Gastroesophageal sphincter (tissue), 4 donors: ENCODE data around the gene THADA. TPM values are rescaled to one million over a fixed set of nuclear protein-coding genes. Genes with fewer than 3 reads are reported as not detected.

Source experiments
- ATAC-seq: fragments of 150-250 bp; one replicate; pipeline ENCODE4 v1.9.1; 2016; ENCODE audit warnings: mild to moderate bottlenecking, moderate library complexity
- H3K27ac ChIP-seq, 4 donors: fragments of 200-600 bp; sonication (generic) in 3 of 4; 1 replicate in 3 of 4; 2 replicates in 1 of 4; pipeline ENCODE4 v1.5.1; 2016 to 2019
- H3K27me3 ChIP-seq: fragments of 200-600 bp; sonication (generic); one replicate; pipeline ENCODE4 v1.5.1; 2019
- H3K36me3 ChIP-seq, 2 donors: fragments of 200-600 bp; sonication (generic); one replicate each; pipeline ENCODE4 v1.5.1; 2019; ENCODE audit warnings: control low read depth in 1 of 2
- H3K4me1 ChIP-seq, 3 donors: fragments of 200-600 bp; sonication (generic); 1 replicate in 2 of 3; 2 replicates in 1 of 3; pipeline ENCODE4 v1.5.1; 2016 to 2019; ENCODE audit warnings: control low read depth in 2 of 3
- H3K4me3 ChIP-seq, 2 donors: fragments of 200-600 bp; sonication (generic); one replicate each; pipeline ENCODE4 v1.5.1; 2019; ENCODE audit warnings: mild to moderate bottlenecking in 1 of 2, moderate library complexity in 1 of 2
- H3K9me3 ChIP-seq, 3 donors: fragments of 200-600 bp; sonication (generic); one replicate each; pipeline ENCODE4 v1.5.1; 2017 to 2019; ENCODE audit warnings: control low read depth in 2 of 3
- EP300 ChIP-seq: sonication (generic); formaldehyde crosslinking; IDR thresholded peaks from one replicate; pipeline ENCODE4 v1.6.1; 2017; ENCODE audit warnings: antibody characterized with exemption, mild to moderate bottlenecking
- POLR2A ChIP-seq, 2 donors: fragments of 450-650 bp; IDR thresholded peaks; one replicate each; pipeline ENCODE4 v1.6.1; 2017; ENCODE audit warnings: antibody characterized with exemption in 2 of 2, mild to moderate bottlenecking in 2 of 2, moderate library complexity in 1 of 2
- POLR2AphosphoS5 ChIP-seq: sonication (generic); formaldehyde crosslinking; IDR thresholded peaks from one replicate; pipeline ENCODE4 v1.6.1; 2017; ENCODE audit warnings: antibody characterized with exemption
- WGBS, 2 donors: methylation state at CpG; one replicate each; pipeline ENCODE4 v1.1.5; 2018; ENCODE audit warnings: low coverage in 1 of 2; 5-methylcytosine and 5-hydroxymethylcytosine counted together
- total RNA-seq, 4 donors: library from RNA; depleted of rRNA; stranded (reverse); fragments of >200 nt; gene quantifications; one replicate each; pipeline ENCODE4 v1.1.0, GENCODE V29; 2016
- TF ChIP-seq, protein P1 (sequence below), 4 experiments: fragments of 200-600 bp in 2 of 4; fragments of 450-650 bp in 2 of 4; sonication (generic) in 1 of 4; IDR thresholded peaks; one replicate each; pipeline ENCODE4 v1.5.1; 2017 to 2019; ENCODE audit warnings: antibody characterized with exemption in 4 of 4, mild to moderate bottlenecking in 2 of 4, moderate library complexity in 2 of 4

Gene THADA
- total RNA-seq, 4 donors from 2014 or later, result 19.7 to 34.4 (median 22.3) TPM

DNA sequence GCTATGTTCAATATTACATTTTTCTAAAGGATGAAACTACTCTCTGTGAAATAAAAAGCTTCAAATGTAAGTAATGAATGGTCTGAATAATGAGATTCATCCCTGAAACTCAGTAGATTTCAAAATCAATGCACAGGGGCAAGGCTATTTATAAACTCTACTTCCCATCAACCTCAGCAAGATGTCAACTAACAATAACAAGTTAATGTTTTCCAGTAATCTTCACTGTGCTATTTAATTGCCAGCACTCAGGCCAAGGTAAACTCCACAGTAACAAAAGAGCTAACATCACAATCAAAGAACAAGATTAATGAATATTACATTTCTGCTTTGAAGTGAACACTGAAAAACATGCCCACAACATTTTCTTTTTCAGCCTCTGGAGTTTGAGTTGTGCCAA lies 225.1 kb downstream of the THADA start:
- no peaks in the 10 kb centered on the region for H3K27me3 ChIP-seq
- peaks cover 12 to 60% (median 14%) of the 10 kb centered on the region in 3 donors for H3K4me1 ChIP-seq
- H3K36me3 ChIP-seq, result no peaks in the 10 kb centered on the region
- TF ChIP-seq EP300 (no peak), POLR2AphosphoS5 (peak; percentile 93), POLR2A (IDR thresholded peaks at IDR 0.05) (no peak)
- no peak overlapping the region for H3K4me3 ChIP-seq
- H3K9me3 ChIP-seq, result no peaks in the 10 kb centered on the region
- no peak for ATAC-seq
- H3K27ac ChIP-seq, result peak overlapping the region; percentile 34 to 70 (median 48)

DNA sequence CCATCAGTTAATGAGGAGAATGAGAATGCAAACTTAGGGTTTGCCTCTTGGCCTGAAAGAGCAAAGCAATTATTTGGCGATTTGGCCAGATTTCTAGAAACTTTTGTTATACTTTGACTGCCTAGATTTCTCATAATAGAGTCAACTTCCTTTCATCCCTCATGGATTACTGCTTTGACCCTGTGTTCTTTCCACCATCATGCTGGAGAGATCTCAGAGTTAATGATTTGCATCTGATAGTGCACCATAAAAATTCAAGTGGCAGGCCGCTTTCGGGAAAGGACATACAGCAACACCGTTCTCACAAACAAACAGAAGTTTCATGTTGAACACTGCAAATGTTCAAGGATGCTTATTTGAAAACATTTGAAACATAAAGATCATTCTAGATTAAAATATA lies 225.7 kb downstream of the THADA start:
- Histone ChIP-seq H3K27ac (peak overlapping the region; percentile 43 to 70 (median 58)), H3K4me3 (no peak overlapping the region), H3K36me3 (no peaks in the 10 kb centered on the region), H3K4me1 (peaks cover 7 to 54% (median 10%) of the 10 kb centered on the region in 3 donors), H3K27me3 (no peaks in the 10 kb centered on the region), H3K9me3 (no peaks in the 10 kb centered on the region)
- ATAC-seq, result no peak
- 34 to 45% methylated on average over 4 of the region's 4 CpGs for WGBS, 2 donors
- TF ChIP-seq, protein P1, sequence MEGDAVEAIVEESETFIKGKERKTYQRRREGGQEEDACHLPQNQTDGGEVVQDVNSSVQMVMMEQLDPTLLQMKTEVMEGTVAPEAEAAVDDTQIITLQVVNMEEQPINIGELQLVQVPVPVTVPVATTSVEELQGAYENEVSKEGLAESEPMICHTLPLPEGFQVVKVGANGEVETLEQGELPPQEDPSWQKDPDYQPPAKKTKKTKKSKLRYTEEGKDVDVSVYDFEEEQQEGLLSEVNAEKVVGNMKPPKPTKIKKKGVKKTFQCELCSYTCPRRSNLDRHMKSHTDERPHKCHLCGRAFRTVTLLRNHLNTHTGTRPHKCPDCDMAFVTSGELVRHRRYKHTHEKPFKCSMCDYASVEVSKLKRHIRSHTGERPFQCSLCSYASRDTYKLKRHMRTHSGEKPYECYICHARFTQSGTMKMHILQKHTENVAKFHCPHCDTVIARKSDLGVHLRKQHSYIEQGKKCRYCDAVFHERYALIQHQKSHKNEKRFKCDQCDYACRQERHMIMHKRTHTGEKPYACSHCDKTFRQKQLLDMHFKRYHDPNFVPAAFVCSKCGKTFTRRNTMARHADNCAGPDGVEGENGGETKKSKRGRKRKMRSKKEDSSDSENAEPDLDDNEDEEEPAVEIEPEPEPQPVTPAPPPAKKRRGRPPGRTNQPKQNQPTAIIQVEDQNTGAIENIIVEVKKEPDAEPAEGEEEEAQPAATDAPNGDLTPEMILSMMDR (IDR thresholded peaks at IDR 0.05), result no peak

DNA sequence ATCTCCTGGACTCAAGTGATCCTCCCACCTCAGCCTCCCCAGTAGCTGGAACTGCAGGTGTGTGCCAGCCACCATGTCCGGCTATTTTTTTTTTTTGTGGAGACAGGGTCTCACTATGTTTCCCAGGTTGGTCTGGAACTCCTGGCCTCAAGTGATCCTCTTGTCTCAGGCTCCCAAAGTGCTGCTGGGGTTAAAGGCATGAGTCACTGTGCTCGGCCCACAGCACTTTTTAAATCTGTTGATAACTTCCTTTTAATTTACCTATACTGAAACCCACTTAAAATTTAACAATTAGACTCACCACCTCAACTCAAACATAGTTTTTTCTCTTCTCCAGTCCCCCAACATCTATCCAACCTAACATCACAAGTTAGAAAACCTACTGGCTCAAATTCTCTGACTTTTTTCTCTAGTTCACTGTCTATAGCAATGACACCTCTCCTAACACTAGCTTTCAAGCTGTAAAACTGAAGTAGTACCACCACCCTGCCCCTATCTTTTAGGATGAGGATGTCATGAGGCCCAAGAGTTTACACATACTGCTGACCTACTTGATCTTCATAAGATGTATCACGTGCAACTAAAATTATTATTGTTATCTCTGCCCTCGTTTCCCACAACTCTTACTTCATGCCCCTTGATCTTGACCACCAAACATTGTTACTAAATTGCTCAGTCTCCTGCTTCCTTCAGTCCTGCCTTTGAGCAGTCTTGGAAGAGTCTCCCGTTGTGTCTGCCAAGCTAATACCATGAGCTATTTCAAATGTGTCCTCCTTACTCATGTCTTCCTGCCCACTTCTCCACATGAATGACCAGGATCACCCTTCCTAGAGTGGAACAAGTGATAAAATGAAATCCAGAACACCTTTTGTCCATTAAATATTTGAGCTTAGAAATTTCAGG lies 227.1 kb downstream of the THADA start:
- peak overlapping the region; percentile 12 to 70 (median 54) for H3K27ac ChIP-seq
- H3K36me3 ChIP-seq, result no peaks in the 10 kb centered on the region
- no peaks in the 10 kb centered on the region for H3K9me3 ChIP-seq
- TF ChIP-seq, protein P1 (IDR thresholded peaks at IDR 0.05), result no peak
- TF ChIP-seq POLR2AphosphoS5, result no peak
- no peak for TF ChIP-seq POLR2A (IDR thresholded peaks at IDR 0.05)
- TF ChIP-seq EP300, result no peak
- peak; percentile 57 for ATAC-seq
- no peaks in the 10 kb centered on the region for H3K27me3 ChIP-seq
- peaks cover 7 to 49% (median 8%) of the 10 kb centered on the region in 3 donors for H3K4me1 ChIP-seq
- H3K4me3 ChIP-seq, result no peak overlapping the region
- 66 to 70% methylated on average over 4 to 5 of the region's 5 CpGs for whole genome bisulfite sequencing, 2 donors

DNA sequence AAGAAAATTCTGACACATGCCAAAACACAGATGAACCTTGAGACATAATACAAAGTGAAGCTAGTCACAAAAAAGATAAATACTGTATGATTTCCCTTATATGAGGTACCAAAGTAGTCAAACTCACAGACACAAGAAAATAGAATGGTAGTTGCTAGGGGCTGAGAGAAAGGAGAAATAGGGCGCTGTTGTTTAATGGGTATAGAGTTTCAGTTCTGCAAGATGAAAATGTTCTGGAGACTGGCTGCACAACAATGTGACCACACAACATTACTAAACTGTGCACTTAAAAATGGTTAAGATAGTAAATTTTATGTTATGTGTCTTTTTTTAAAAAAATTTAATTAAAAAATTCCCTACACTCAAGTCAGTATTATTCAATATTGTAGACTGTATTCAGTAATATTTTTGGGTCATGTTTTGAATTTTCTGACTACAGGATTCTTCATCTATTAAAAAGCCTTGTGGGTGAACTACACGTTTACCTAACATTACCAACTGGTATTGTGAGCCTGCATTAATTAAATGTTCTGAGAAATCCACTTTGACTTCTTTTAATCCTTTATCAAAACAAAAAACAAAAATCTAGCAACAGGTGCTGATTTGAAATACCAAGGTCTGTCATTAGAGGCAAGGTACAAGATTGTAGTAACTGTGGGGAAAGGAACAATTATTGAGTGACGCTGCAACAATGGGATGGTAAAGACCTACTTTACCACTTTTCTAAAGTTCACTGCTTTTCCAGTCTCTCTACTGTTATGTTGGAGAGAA lies 228.6 kb downstream of the THADA start:
- ATAC-seq, result no peak
- Histone ChIP-seq H3K27ac (no peak overlapping the region), H3K36me3 (no peaks in the 10 kb centered on the region), H3K4me1 (peaks cover 7 to 49% (median 8%) of the 10 kb centered on the region in 3 donors), H3K9me3 (no peaks in the 10 kb centered on the region), H3K4me3 (no peak overlapping the region), H3K27me3 (no peaks in the 10 kb centered on the region)
- 80 to 90% methylated on average over 3 of the region's 3 CpGs for WGBS, 2 donors
- TF ChIP-seq EP300 (no peak), POLR2A (IDR thresholded peaks at IDR 0.05) (no peak), POLR2AphosphoS5 (no peak)
- TF ChIP-seq, protein P1 (IDR thresholded peaks at IDR 0.05), result no peak

DNA sequence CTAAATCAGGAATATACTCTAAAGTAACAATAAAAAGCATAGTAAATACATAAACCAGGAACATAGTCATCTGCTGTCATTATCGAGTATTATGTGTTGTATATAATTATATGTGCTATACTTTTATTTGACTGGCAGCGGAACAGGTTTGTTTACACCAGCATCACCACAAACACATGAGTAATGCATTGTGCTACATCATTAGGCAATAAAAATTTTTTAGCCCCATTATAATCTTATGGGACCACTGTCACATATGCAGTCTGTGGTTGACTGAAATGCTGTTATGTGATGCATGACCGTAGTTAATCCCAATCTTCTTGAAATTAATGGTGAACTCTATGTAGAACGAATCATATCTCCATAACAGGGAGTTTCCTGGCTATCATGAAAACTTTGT lies 232.7 kb downstream of the THADA start:
- Histone ChIP-seq H3K36me3 (no peaks in the 10 kb centered on the region), H3K4me1 (peaks cover 0 to 43% (median 3%) of the 10 kb centered on the region in 3 donors), H3K4me3 (no peak overlapping the region), H3K27me3 (no peaks in the 10 kb centered on the region), H3K27ac (no peak overlapping the region), H3K9me3 (no peaks in the 10 kb centered on the region)
- ATAC-seq, result no peak
- no peak for TF ChIP-seq POLR2AphosphoS5
- no peak for TF ChIP-seq POLR2A (IDR thresholded peaks at IDR 0.05)
- TF ChIP-seq, protein P1 (IDR thresholded peaks at IDR 0.05), result no peak
- no peak for TF ChIP-seq EP300
- WGBS, 2 donors, result 78 to 87% methylated on average over 4 of the region's 4 CpGs
